Measurements from ENCODE around the gene MS4A4E. TPM values are rescaled to one million over a fixed set of nuclear protein-coding genes. Genes with fewer than 3 reads are reported as not detected.
"Not testable (repeated sequence)": the region's sequence is repeated elsewhere in the genome, so short reads cannot be mapped to it uniquely, and the experiment has no call there.

The MS4A4E gene
- total RNA-seq, 6 donors from 2014 or later: 0.89 to 27.2 (median 3.2) TPM

DNA sequence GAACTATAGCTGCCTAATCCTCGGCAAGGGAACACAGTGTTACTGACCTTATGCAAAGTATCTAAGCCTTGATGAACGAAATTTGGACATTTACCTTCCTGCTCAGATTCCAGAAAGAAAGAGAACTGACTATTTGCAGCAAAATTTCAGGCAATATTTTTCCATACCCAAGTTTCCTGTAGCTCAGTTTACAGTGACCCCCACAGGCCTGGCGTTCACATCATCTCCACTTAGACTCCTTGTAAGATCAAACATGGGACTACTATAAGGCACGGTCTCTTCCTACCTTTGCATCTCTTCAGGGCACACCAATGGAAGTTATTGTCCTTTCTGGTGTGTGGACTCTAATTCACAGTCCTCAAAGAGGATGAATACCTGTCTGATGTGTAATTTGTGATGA, 81.2 kb downstream of the MS4A4E start:
- ATAC-seq (ENCODE audit: low FRiP score in 2 of 2) (no peak), DNase-seq (no peak)
- Histone ChIP-seq H3K9me3 (no peaks in the 10 kb centered on the region), H3K4me3 (no peak overlapping the region), H3K36me3 (no peaks in the 10 kb centered on the region), H3K27me3 (no peaks in the 10 kb centered on the region), H3K27ac (no peak overlapping the region), H3K4me1 (no peaks in the 10 kb centered on the region)
- 78 to 84% methylated on average over 4 of the region's 4 CpGs for WGBS, 2 donors
- TF ChIP-seq, protein P1, sequence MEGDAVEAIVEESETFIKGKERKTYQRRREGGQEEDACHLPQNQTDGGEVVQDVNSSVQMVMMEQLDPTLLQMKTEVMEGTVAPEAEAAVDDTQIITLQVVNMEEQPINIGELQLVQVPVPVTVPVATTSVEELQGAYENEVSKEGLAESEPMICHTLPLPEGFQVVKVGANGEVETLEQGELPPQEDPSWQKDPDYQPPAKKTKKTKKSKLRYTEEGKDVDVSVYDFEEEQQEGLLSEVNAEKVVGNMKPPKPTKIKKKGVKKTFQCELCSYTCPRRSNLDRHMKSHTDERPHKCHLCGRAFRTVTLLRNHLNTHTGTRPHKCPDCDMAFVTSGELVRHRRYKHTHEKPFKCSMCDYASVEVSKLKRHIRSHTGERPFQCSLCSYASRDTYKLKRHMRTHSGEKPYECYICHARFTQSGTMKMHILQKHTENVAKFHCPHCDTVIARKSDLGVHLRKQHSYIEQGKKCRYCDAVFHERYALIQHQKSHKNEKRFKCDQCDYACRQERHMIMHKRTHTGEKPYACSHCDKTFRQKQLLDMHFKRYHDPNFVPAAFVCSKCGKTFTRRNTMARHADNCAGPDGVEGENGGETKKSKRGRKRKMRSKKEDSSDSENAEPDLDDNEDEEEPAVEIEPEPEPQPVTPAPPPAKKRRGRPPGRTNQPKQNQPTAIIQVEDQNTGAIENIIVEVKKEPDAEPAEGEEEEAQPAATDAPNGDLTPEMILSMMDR (IDR thresholded peaks at IDR 0.05): no peak
- TF ChIP-seq EP300 (IDR thresholded peaks at IDR 0.05) (no peak), POLR2AphosphoS5 (IDR thresholded peaks at IDR 0.05) (no peak), POLR2A (IDR thresholded peaks at IDR 0.05) (no peak)

DNA sequence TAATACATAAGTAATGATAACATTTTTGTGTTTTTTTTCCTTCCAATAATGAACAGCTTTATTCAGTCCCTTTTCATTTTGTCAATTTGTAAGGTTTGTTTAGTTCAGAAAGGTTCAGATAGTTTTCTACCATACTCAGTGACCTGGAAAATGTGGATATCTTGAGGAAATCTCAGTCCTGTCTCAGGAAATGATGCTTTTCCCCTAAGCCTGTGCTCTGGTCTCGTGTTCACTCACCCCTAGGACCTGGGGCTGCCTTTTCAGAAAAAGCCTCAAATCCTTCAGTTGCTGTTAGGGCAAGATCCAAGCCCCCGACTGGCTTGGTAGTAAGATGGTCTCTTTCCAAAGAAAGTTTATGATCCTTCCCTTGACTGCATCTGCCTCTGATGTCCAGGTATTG, 81.8 kb downstream of the MS4A4E start:
- TF ChIP-seq POLR2AphosphoS5 (IDR thresholded peaks at IDR 0.05) (no peak), EP300 (IDR thresholded peaks at IDR 0.05) (no peak), POLR2A (IDR thresholded peaks at IDR 0.05) (no peak)
- TF ChIP-seq, protein P1 (IDR thresholded peaks at IDR 0.05): no peak

DNA sequence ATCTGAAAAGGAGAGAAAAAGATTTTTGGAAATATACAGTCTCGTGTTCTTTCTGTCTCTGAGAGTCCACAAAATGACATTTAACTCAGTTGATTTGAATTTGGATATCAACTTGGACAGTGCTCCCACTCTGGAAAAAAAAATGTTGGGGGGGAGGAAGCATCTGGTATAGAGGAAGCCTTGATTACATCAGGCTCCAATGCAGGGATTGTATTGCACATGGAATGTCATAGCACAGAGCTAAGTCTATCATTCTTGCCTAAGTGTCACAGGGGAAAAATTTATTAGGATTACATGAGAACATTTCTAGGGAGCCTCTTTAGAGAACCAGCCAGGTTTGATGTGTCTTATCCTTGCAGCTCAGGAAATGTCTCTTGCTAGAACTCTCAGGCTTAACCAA, 83.1 kb downstream of the MS4A4E start:
- DNase-seq: no peak
- no peak for ATAC-seq (ENCODE audit: low FRiP score in 2 of 2)
- no peak overlapping the region for H3K4me3 ChIP-seq
- H3K27me3 ChIP-seq: no peaks in the 10 kb centered on the region
- H3K36me3 ChIP-seq: no peaks in the 10 kb centered on the region
- TF ChIP-seq POLR2AphosphoS5 (IDR thresholded peaks at IDR 0.05) (no peak), EP300 (IDR thresholded peaks at IDR 0.05) (no peak)
- H3K9me3 ChIP-seq: no peaks in the 10 kb centered on the region
- WGBS, 2 donors: 63 to 74% methylated on average over 1 of the region's 1 CpG
- H3K4me1 ChIP-seq: no peaks in the 10 kb centered on the region
- no peak overlapping the region for H3K27ac ChIP-seq

More for the DNA sequence above, 81.8 kb downstream of the MS4A4E start:
- Histone ChIP-seq H3K4me1 (no peaks in the 10 kb centered on the region), H3K27ac (no peak overlapping the region), H3K36me3 (no peaks in the 10 kb centered on the region), H3K27me3 (no peaks in the 10 kb centered on the region), H3K4me3 (no peak overlapping the region), H3K9me3 (no peaks in the 10 kb centered on the region)
- no peak for DNase-seq
- no peak for ATAC-seq (ENCODE audit: low FRiP score in 2 of 2)
- WGBS, 2 donors: 48 to 73% methylated on average over 2 of the region's 2 CpGs

DNA sequence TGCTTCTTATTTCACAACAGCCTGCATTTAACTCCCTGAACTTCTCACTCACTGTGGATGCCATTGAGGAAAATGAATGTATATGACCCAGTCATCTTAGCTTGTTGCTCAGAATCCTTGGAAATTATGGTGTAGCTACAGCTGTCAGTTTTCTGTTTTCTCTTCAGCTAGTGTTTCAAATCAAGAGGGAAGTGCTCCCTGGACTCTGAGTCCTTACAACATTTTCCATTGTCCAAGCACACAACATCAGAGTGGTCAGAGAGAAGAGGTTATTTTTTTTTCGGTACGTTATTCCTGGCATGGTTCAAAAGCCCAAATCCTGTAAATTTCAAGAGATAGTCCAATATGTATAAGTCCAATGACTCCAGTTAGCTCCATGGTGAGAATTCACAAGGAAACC, 83.7 kb downstream of the MS4A4E start:
- ATAC-seq (ENCODE audit: low FRiP score in 2 of 2): no peak
- Histone ChIP-seq H3K36me3 (no peaks in the 10 kb centered on the region), H3K4me1 (no peaks in the 10 kb centered on the region), H3K27ac (no peak overlapping the region), H3K4me3 (no peak overlapping the region), H3K9me3 (no peaks in the 10 kb centered on the region), H3K27me3 (no peaks in the 10 kb centered on the region)
- DNase-seq: no peak
- 55 to 81% methylated on average over 2 of the region's 2 CpGs for WGBS, 2 donors
- no peak for TF ChIP-seq EP300 (IDR thresholded peaks at IDR 0.05)
- no peak for TF ChIP-seq POLR2A (IDR thresholded peaks at IDR 0.05)
- TF ChIP-seq POLR2AphosphoS5 (IDR thresholded peaks at IDR 0.05): no peak

DNA sequence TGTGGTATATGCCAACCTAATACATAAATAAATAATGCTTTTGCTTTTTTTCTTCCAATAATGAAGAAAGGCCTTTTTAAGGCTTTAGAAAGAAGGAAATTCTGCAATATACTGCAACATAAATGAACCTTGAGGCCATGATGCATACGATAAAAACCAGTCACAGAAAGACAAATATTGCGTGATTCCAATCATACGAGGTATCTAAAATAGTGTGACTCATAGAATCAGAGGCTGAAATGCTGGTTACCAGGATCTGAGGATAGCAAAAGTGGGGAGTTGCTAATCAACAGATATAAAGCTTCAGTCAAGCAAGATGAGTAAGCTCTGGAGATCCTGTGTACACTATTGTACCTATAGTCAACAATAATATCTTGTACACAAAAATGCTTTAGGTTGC, 84.3 kb downstream of the MS4A4E start:
- Histone ChIP-seq H3K27ac (no peak overlapping the region), H3K27me3 (no peaks in the 10 kb centered on the region), H3K36me3 (no peaks in the 10 kb centered on the region), H3K4me3 (no peak overlapping the region), H3K4me1 (no peaks in the 10 kb centered on the region), H3K9me3 (no peaks in the 10 kb centered on the region)
- no peak for DNase-seq
- 71 to 88% methylated on average over 3 of the region's 3 CpGs for WGBS, 2 donors
- TF ChIP-seq POLR2AphosphoS5 (IDR thresholded peaks at IDR 0.05) (no peak), POLR2A (IDR thresholded peaks at IDR 0.05) (no peak), EP300 (IDR thresholded peaks at IDR 0.05) (no peak)
- TF ChIP-seq, protein P1 (IDR thresholded peaks at IDR 0.05): no peak
- no peak for ATAC-seq (ENCODE audit: low FRiP score in 2 of 2)

DNA sequence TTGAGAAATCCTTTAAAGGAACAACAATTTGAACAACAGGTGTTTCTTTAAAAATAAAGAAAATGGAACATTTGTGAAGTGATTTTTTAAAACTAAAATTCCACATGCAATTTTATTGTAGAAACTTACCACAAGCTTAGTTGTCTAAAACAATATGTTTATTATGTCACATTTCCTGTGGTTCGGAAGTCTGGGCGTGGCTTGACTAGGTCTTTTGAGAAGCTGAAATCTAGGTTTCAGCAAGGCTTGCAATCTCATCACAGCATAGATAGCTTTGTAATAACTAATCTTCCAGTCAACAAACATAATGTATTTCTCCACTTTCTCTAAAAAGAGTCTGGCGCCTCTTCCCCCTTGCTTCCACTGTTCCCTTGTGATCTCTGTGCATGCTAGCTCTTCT, 87.0 kb downstream of the MS4A4E start:
- no peak overlapping the region for H3K27ac ChIP-seq
- H3K4me3 ChIP-seq: no peak overlapping the region
- no peak for TF ChIP-seq POLR2AphosphoS5 (IDR thresholded peaks at IDR 0.05)
- no peak for TF ChIP-seq POLR2A (IDR thresholded peaks at IDR 0.05)
- no peak for TF ChIP-seq EP300 (IDR thresholded peaks at IDR 0.05)
- TF ChIP-seq, protein P1 (IDR thresholded peaks at IDR 0.05): no peak
- H3K36me3 ChIP-seq: no peaks in the 10 kb centered on the region
- no peaks in the 10 kb centered on the region for H3K27me3 ChIP-seq
- H3K9me3 ChIP-seq: no peaks in the 10 kb centered on the region
- ATAC-seq (ENCODE audit: low FRiP score in 2 of 2) (no peak), DNase-seq (no peak)
- 49 to 65% methylated on average over 3 of the region's 3 CpGs for WGBS, 2 donors
- H3K4me1 ChIP-seq: no peaks in the 10 kb centered on the region

DNA sequence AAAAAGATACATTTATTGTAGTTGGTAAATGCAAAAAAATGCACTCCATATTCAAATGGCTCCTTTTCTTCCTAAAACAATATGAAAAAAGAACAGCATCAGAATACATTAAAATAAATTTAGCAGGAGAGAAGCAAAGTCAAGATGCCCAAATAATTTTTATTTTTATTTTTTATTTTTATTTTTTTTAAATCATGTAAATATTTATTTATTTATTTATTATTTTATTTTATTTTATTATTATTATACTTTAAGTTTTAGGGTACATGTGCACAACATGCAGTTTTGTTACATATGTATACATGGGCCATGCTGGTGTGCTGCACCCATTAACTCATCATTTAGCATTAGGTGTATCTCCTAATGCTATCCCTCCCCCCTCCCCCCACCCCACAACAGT, 90.2 kb downstream of the MS4A4E start:
- H3K4me1 ChIP-seq; H3K27me3 ChIP-seq; ATAC-seq (ENCODE audit: low FRiP score in 2 of 2); H3K27ac ChIP-seq; H3K9me3 ChIP-seq; DNase-seq; H3K4me3 ChIP-seq; H3K36me3 ChIP-seq: not testable (repeated sequence)

Measured in upper lobe of left lung (tissue), 6 donors.